Retinal pigment epithelial cell (primary cell): ENCODE measurements around the gene MAD1L1.

Source experiments
- DNase-seq: peaks from one replicate; pipeline ENCODE4 v3.0.0-alpha.2; 2010; ENCODE audit warnings: low read depth
- H3K4me3 ChIP-seq: 2 replicates; pipeline ENCODE4 v1.5.1; 2011; ENCODE audit warnings: mild to moderate bottlenecking, low read length, control low read depth, moderate library complexity
- CTCF ChIP-seq: conservative IDR thresholded peaks from 2 replicates; pipeline ENCODE4 v1.5.1; 2011; ENCODE audit warnings: low read depth, low read length, control low read depth, inconsistent platforms

The MAD1L1 gene

GRCh38 chr7:1850976-1851571, 381.7 kb downstream of the MAD1L1 start:
- DNase-seq, result no peak
- no peak overlapping the region for H3K4me3 ChIP-seq
- no peak for TF ChIP-seq CTCF

GRCh38 chr7:1850111-1850975, 382.4 kb downstream of the MAD1L1 start:
- no peak overlapping the region for H3K4me3 ChIP-seq
- no peak for TF ChIP-seq CTCF
- no peak for DNase-seq

GRCh38 chr7:1849351-1850041, 383.2 kb downstream of the MAD1L1 start:
- no peak for TF ChIP-seq CTCF
- no peak overlapping the region for H3K4me3 ChIP-seq
- no peak for DNase-seq

- no peak for TF ChIP-seq CTCF
- DNase-seq, result no peak
- no peak overlapping the region for H3K4me3 ChIP-seq
Measured at GRCh38 chr7:1848911-1849311, 383.8 kb downstream of the MAD1L1 start.

- H3K4me3 ChIP-seq, result no peak overlapping the region
- no peak for DNase-seq
- no peak for TF ChIP-seq CTCF
Measured at GRCh38 chr7:1848013-1848640, 384.6 kb downstream of the MAD1L1 start.

GRCh38 chr7:1847260-1848001, 385.3 kb downstream of the MAD1L1 start:
- H3K4me3 ChIP-seq, result no peak overlapping the region
- no peak for DNase-seq
- TF ChIP-seq CTCF, result no peak
